Gastrocnemius medialis (tissue), 4 donors: ENCODE data around the gene TMEM168.

ENCODE experiments used
- CTCF ChIP-seq, 5 experiments: fragments of 450-650 bp in 3 of 5; fragments of 200-600 bp in 2 of 5; sonication (generic) in 2 of 5; IDR thresholded peaks in 4 of 5; conservative IDR thresholded peaks in 1 of 5; 1 replicate in 4 of 5; 2 replicates in 1 of 5; pipeline ENCODE4 v1.5.1; 2016 to 2019; ENCODE audit warnings: antibody characterized with exemption in 5 of 5, mild to moderate bottlenecking in 3 of 5, moderate library complexity in 3 of 5
- POLR2A ChIP-seq, 2 donors: fragments of 450-650 bp; IDR thresholded peaks; one replicate each; pipeline ENCODE4 v1.6.1; 2017; ENCODE audit warnings: antibody characterized with exemption in 2 of 2, mild to moderate bottlenecking in 2 of 2, moderate library complexity in 2 of 2

GRCh38 chr7:112721366-112721765 lies 68.8 kb downstream of the TMEM168 start:
- no peak for TF ChIP-seq CTCF (IDR thresholded peaks at IDR 0.05 in 4 of 5, conservative IDR thresholded peaks at IDR 0.05 in 1 of 5)
- no peak for TF ChIP-seq POLR2A (IDR thresholded peaks at IDR 0.05)
